Body of pancreas (tissue), 4 donors: Measurements from ENCODE around the gene CCNI2. TPM values are rescaled to one million over a fixed set of nuclear protein-coding genes. Genes with fewer than 3 reads are reported as not detected.

Experiments
- ATAC-seq: fragments of 150-250 bp; one replicate; pipeline ENCODE4 v1.9.1; 2016
- DNase-seq, 4 donors: peaks; one replicate each; pipeline ENCODE4 v3.0.0-alpha.2; 2019
- H3K27ac ChIP-seq, 4 donors: fragments of 200-600 bp; sonication (generic); 1 replicate in 3 of 4; 2 replicates in 1 of 4; pipeline versions ENCODE4 v1.5.1 to v1.6.1; 2016 to 2019; ENCODE audit warnings: mild to moderate bottlenecking in 1 of 4, mixed read lengths in 1 of 4, moderate library complexity in 1 of 4
- H3K27me3 ChIP-seq, 2 donors: fragments of 200-600 bp; sonication (generic); one replicate each; pipeline ENCODE4 v1.6.0; 2016; ENCODE audit warnings: mild to moderate bottlenecking in 1 of 2
- H3K36me3 ChIP-seq, 2 donors: fragments of 200-600 bp; sonication (generic); replicated peaks in 1 of 2; 2 replicates each; pipeline ENCODE4 v1.5.1; 2016; ENCODE audit warnings: low read depth in 2 of 2; ENCODE audit not compliant: insufficient read depth in 1 of 2
- H3K4me1 ChIP-seq: fragments of 200-600 bp; sonication (generic); one replicate; pipeline ENCODE4 v1.6.0; 2016
- H3K4me3 ChIP-seq, 2 donors: fragments of 200-600 bp; sonication (generic); 1 replicate in 1 of 2; 2 replicates in 1 of 2; pipeline ENCODE4 v1.5.1; 2016 to 2019
- H3K9me3 ChIP-seq, 3 donors: fragments of 200-600 bp; sonication (generic); 1 replicate in 2 of 3; 2 replicates in 1 of 3; pipeline ENCODE4 v1.5.1; 2016
- POLR2A ChIP-seq, 3 donors: fragments of 450-650 bp; IDR thresholded peaks; one replicate each; pipeline ENCODE4 v1.6.1; 2016; ENCODE audit warnings: antibody characterized with exemption in 3 of 3, mild to moderate bottlenecking in 2 of 3
- WGBS, 2 donors: methylation state at CpG; one replicate each; pipeline ENCODE4 v1.1.5; 2017; 5-methylcytosine and 5-hydroxymethylcytosine counted together
- intact Hi-C: fragments of 100-400 bp; cut with DNase I; formaldehyde crosslinking; loops from one replicate; pipeline ENCODE4 v1.15.1; 2023
- total RNA-seq, 2 donors: library from RNA; depleted of rRNA; stranded (reverse); fragments of >200 nt; gene quantifications; one replicate each; pipeline ENCODE4 v1.1.0, GENCODE V29; 2016
- TF ChIP-seq, protein P1 (sequence below), 7 experiments: fragments of 450-650 bp in 4 of 7; fragments of 200-600 bp in 3 of 7; sonication (generic) in 3 of 7; IDR thresholded peaks; one replicate each; pipeline ENCODE4 v1.5.1; 2016 to 2019; ENCODE audit warnings: antibody characterized with exemption in 7 of 7

Gene CCNI2
- total RNA-seq, 2 donors from 2014 or later = 0.99 to 1.6 TPM

DNA sequence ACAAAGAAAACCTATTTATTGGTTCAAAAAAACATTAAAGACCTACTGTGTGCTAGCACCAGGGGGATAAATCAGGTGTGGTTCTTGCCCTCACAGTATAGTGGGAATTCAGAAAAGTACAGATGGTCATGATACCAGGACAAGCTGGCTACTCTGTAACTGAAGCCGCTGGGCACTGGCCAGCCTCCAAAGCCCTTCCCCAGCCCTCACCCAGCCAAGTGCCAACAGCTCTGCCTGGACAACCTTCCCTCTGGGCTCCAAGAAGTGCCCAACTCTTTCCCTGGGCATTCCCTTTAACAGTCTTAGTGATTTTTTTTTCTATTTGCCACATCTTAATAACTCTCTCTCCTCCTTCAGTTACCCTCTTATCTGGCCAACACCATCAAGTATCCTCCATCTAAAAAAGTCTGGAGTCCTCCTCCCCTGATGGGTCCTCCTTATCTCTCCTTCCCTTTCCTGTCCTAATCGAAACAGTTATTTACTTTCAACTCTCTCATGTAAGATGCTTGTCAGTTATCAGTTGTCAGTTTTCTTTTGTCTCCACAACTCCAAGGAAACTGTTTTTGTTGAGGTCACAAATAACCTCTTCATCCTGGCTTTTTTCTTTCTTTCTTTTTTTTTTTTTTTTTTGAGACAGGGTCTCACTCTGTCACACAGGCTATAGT lies 43.1 kb downstream of the CCNI2 start:
- Histone ChIP-seq H3K36me3 (no peaks in the 10 kb centered on the region), H3K4me1 (no peaks in the 10 kb centered on the region), H3K9me3 (no peaks in the 10 kb centered on the region), H3K27me3 (no peaks in the 10 kb centered on the region), H3K4me3 (no peak overlapping the region), H3K27ac (no peak overlapping the region)
- ATAC-seq (peak; percentile 42), DNase-seq (peak; percentile 45 to 92 (median 77))
- intact Hi-C loops = no loop called here
- TF ChIP-seq, protein P1, sequence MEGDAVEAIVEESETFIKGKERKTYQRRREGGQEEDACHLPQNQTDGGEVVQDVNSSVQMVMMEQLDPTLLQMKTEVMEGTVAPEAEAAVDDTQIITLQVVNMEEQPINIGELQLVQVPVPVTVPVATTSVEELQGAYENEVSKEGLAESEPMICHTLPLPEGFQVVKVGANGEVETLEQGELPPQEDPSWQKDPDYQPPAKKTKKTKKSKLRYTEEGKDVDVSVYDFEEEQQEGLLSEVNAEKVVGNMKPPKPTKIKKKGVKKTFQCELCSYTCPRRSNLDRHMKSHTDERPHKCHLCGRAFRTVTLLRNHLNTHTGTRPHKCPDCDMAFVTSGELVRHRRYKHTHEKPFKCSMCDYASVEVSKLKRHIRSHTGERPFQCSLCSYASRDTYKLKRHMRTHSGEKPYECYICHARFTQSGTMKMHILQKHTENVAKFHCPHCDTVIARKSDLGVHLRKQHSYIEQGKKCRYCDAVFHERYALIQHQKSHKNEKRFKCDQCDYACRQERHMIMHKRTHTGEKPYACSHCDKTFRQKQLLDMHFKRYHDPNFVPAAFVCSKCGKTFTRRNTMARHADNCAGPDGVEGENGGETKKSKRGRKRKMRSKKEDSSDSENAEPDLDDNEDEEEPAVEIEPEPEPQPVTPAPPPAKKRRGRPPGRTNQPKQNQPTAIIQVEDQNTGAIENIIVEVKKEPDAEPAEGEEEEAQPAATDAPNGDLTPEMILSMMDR (IDR thresholded peaks at IDR 0.05) = no peak
- TF ChIP-seq POLR2A (IDR thresholded peaks at IDR 0.05) = no peak
- 6 to 20% methylated on average over 2 of the region's 2 CpGs for WGBS, 2 donors

- H3K4me1 ChIP-seq = no peaks in the 10 kb centered on the region
Measured at GRCh38 chr5:132791026-132791425, 43.8 kb downstream of the CCNI2 start.

GRCh38 chr5:132797651-132798050 lies 50.4 kb downstream of the CCNI2 start:
- Histone ChIP-seq H3K27ac (no peak overlapping the region), H3K4me1 (no peaks in the 10 kb centered on the region), H3K4me3 (no peak overlapping the region), H3K36me3 (no peaks in the 10 kb centered on the region), H3K9me3 (no peaks in the 10 kb centered on the region), H3K27me3 (no peaks in the 10 kb centered on the region)
- WGBS, 2 donors = 77% methylated on average over 2 of the region's 2 CpGs
- intact Hi-C loops = no loop called here
- TF ChIP-seq, protein P1 (IDR thresholded peaks at IDR 0.05) = no peak
- TF ChIP-seq POLR2A (IDR thresholded peaks at IDR 0.05) = no peak
- DNase-seq (no peak), ATAC-seq (no peak)

More at GRCh38 chr5:132791026-132791425, 43.8 kb downstream of the CCNI2 start:
- no peak overlapping the region for H3K4me3 ChIP-seq
- intact Hi-C loops = no loop called here
- no peaks in the 10 kb centered on the region for H3K36me3 ChIP-seq
- no peaks in the 10 kb centered on the region for H3K27me3 ChIP-seq
- TF ChIP-seq, protein P1 (IDR thresholded peaks at IDR 0.05) = no peak
- no peak for TF ChIP-seq POLR2A (IDR thresholded peaks at IDR 0.05)
- ATAC-seq (no peak), DNase-seq (no peak)
- no peaks in the 10 kb centered on the region for H3K9me3 ChIP-seq
- H3K27ac ChIP-seq = no peak overlapping the region
- 90 to 97% methylated on average over 3 of the region's 3 CpGs for WGBS, 2 donors

DNA sequence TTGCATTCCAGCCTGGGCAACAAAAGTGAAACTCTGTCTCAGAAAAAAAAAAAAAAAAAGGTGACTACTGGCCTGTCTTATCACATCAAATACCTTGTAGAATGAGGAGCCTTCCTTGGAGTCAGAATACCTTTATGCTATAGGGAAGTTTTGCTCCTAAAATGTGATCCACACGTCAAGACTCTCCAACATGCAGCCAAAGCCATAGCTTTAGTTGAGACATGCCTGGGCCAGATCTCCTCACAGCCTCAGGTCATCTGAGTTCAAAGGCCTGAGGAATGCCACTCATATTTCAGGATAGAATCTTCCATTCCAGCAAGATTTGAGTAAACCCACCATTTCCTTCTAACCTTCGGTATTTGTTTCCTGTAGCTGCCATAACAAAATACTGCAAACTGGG lies 52.2 kb downstream of the CCNI2 start:
- ATAC-seq (no peak), DNase-seq (no peak)
- Histone ChIP-seq H3K9me3 (no peaks in the 10 kb centered on the region), H3K4me3 (no peak overlapping the region), H3K4me1 (no peaks in the 10 kb centered on the region), H3K27ac (no peak overlapping the region), H3K36me3 (no peaks in the 10 kb centered on the region), H3K27me3 (no peaks in the 10 kb centered on the region)
- intact Hi-C loops = no loop called here
- whole genome bisulfite sequencing, 2 donors = 87 to 93% methylated on average over 2 of the region's 2 CpGs
- TF ChIP-seq, protein P1 (IDR thresholded peaks at IDR 0.05) = no peak
- TF ChIP-seq POLR2A (IDR thresholded peaks at IDR 0.05) = no peak

- TF ChIP-seq POLR2A (IDR thresholded peaks at IDR 0.05) = no peak
- TF ChIP-seq, protein P1 (IDR thresholded peaks at IDR 0.05) = no peak
- 67 to 79% methylated on average over 2 of the region's 2 CpGs for WGBS, 2 donors
- Histone ChIP-seq H3K4me1 (no peaks in the 10 kb centered on the region), H3K27ac (no peak overlapping the region), H3K36me3 (no peaks in the 10 kb centered on the region), H3K27me3 (no peaks in the 10 kb centered on the region), H3K9me3 (no peaks in the 10 kb centered on the region), H3K4me3 (no peak overlapping the region)
- no peak for ATAC-seq
- DNase-seq = no peak
- intact Hi-C loops = no loop called here
Measured at GRCh38 chr5:132800545-132800944, 53.3 kb downstream of the CCNI2 start.
